GM21529 (cell line): Measurements from ENCODE around the gene HAGH.

Experiments used
- ATAC-seq: cut with Tn5 transposase; IDR thresholded peaks from one replicate; pipeline ENCODE4 v1.9.1; 2021; ENCODE audit not compliant: unreplicated experiment

HAGH gene

DNA sequence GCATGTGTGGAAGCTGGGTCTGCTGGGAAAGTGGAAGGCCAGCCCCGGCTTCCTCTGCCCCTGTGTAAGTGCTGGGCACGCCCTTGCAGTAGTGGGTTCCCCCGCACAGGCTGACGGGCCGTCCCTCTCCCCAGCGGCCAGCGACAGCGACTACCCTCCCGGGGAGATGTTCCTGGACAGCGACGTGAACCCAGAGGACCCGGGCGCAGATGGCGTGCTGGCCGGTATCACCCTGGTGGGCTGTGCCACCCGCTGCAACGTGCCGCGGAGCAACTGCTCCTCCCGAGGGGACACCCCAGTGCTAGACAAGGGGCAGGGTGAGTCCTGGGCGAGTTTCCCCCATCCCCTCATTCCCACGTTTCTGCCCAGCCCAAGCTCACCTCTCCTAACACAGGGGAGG is 60.8 kb downstream of the HAGH start:
- ATAC-seq, result no peak

DNA sequence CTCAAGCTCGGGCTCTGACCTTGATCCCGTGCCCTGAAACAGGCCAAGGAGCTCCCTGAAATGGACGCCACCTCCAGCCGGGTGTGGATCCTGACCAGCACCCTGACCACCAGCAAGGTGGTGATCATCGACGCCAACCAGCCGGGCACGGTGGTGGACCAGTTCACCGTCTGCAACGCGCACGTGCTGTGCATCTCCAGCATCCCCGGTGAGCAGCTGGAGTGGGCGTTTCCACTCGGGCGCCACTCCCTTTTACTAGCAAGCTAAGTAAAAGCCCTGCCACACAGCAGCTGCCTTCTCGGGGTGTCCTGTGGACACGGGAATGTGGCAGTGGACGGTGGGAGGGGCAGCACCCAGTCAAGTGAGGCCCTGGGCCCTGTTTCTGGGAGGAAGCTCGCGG is 61.7 kb downstream of the HAGH start:
- ATAC-seq, result no peak

GRCh38 chr16:1763521-1764511 is 62.8 kb downstream of the HAGH start:
- no peak for ATAC-seq

- ATAC-seq, result no peak
These were observed 63.6 kb downstream of the HAGH start for GRCh38 chr16:1762879-1763520.

DNA sequence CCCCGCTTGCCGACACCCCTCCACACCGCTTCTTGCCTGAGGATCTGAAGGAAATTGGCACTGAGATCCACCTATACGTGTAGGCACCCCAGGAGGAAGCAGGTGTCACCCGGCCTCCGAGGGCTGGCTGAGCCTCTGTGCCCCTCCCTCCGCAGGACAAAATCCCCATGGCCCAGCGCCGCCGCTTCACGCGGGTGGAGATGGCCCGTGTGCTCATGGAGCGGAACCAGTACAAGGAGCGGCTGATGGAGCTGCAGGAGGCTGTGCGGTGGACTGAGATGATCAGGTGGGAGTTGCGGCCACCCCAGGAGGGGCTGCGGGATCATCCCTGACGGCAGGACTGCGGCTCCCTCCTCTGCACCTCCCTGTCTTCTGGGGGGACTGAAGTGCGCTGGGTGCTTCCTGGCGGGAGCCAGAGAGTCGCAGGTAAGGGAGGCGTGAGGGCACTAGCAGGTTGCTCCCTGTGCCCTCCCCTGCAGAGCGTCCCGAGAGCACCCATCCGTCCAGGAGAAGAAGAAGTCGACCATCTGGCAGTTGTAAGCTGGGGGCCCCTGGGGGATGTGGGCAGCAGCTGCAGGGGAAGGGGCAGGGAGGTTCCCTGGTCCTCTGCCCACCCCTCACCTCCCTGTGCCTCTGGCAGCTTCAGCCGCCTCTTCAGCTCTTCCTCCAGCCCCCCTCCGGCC is 64.3 kb downstream of the HAGH start:
- no peak for ATAC-seq

DNA sequence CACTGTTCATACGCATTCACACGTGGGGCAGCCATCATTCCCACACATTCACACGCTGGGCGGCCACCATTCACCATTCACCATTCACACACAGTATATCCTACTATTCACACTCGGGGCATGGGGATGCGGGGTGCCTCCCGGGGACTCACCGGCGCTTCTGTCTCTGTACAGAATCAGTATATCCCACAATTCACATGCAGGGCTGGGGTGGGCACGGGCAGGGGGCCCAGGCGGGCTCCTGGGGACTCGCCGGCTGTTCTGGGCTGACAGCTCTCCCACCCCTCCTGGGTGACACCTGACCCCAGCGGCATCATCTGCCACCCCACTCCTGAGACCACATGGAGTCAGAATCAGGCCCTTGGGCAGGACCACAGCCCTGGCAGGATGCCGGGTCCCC is 64.9 kb downstream of the HAGH start:
- ATAC-seq, result no peak

- ATAC-seq, result no peak
These were observed 65.7 kb downstream of the HAGH start for GRCh38 chr16:1760911-1761310.

- no peak for ATAC-seq
These were observed 67.1 kb downstream of the HAGH start for GRCh38 chr16:1759511-1759910.

- no peak for ATAC-seq
These were observed 67.7 kb downstream of the HAGH start for GRCh38 chr16:1758923-1759322.

GRCh38 chr16:1757714-1758461 is 68.7 kb downstream of the HAGH start:
- ATAC-seq, result no peak
